Caco-2 (cell line): ENCODE data around the gene PRKX. TPM values are rescaled to one million over a fixed set of nuclear protein-coding genes. Genes with fewer than 3 reads are reported as not detected.

ENCODE experiments used
- BruUV-seq: library from RNA; stranded (reverse); fragments of 400-500 nt; replicated peaks from 2 replicates; lab custom pipeline; 2021; lab: Mats Ljungman, UMichigan
- CTCF ChIA-PET: fragments of 300-600 bp; sonication (Branson Sonifier 250); formaldehyde crosslinking; loops from one replicate; lab custom pipeline; 2022; ENCODE audit warnings: antibody characterized with exemption; lab: Charles Lee
- POLR2A ChIA-PET: fragments of 300-600 bp; sonication (Branson Sonifier 250); formaldehyde crosslinking; loops from one replicate; lab custom pipeline; 2022; ENCODE audit warnings: antibody characterized with exemption; lab: Charles Lee
- DNase-seq, 2 experiments: peaks; one replicate each; pipeline versions ENCODE4 v3.0.0 to v3.0.0-alpha.2; 2020 to 2022
- H3K27me3 ChIP-seq: replicated peaks from 2 replicates; pipeline ENCODE4 v1.6.0; 2011; ENCODE audit warnings: low read length; ENCODE audit not compliant: control insufficient read depth, insufficient read depth
- H3K36me3 ChIP-seq: 2 replicates; pipeline ENCODE4 v1.5.1; 2011; ENCODE audit warnings: low read length; ENCODE audit not compliant: control insufficient read depth, insufficient read depth
- H3K4me1 ChIP-seq: fragments of 250-450 bp; sonication (Bioruptor Pico); 2 replicates; pipeline ENCODE4 v1.5.1; 2020; ENCODE audit warnings: mild to moderate bottlenecking
- H3K4me3 ChIP-seq: 2 replicates; pipeline ENCODE4 v1.5.1; 2011; ENCODE audit warnings: low read depth, mild to moderate bottlenecking, control low read depth, low read length
- H3K9me3 ChIP-seq: fragments of 250-450 bp; sonication (Bioruptor Pico); 2 replicates; pipeline ENCODE4 v1.5.1; 2020; ENCODE audit warnings: mild to moderate bottlenecking, moderate library complexity
- H3K27ac Mint-ChIP-seq: one replicate; pipeline ENCODE4 v1.8.0; 2022; ENCODE audit warnings: mixed read lengths; ENCODE audit not compliant: unreplicated experiment
- H3K27me3 Mint-ChIP-seq: one replicate; pipeline ENCODE4 v1.8.0; 2022; ENCODE audit warnings: mixed read lengths; ENCODE audit not compliant: insufficient read depth, unreplicated experiment
- H3K36me3 Mint-ChIP-seq: one replicate; pipeline ENCODE4 v1.8.0; 2022; ENCODE audit warnings: mild to moderate bottlenecking, mixed read lengths; ENCODE audit not compliant: insufficient read depth, unreplicated experiment
- H3K4me1 Mint-ChIP-seq: one replicate; pipeline ENCODE4 v1.8.0; 2022; ENCODE audit warnings: low read depth, mixed read lengths; ENCODE audit not compliant: unreplicated experiment
- H3K4me3 Mint-ChIP-seq: one replicate; pipeline ENCODE4 v1.8.0; 2022; ENCODE audit warnings: mild to moderate bottlenecking, moderate library complexity, mixed read lengths; ENCODE audit not compliant: unreplicated experiment
- H3K9me3 Mint-ChIP-seq: one replicate; pipeline ENCODE4 v1.8.0; 2022; ENCODE audit warnings: mixed read lengths; ENCODE audit not compliant: unreplicated experiment
- intact Hi-C: fragments of 100-400 bp; cut with micrococcal nuclease; formaldehyde crosslinking; loops from one replicate; pipeline ENCODE4 v1.10.0; 2022; ENCODE audit not compliant: unreplicated experiment
- total RNA-seq: library from RNA; stranded (reverse); gene quantifications from 2 replicates; pipeline ENCODE4 v1.2.3, GENCODE V29; 2022
- TF ChIP-seq, protein P1 (sequence below), 2 experiments: fragments of 200-600 bp in 1 of 2; IDR thresholded peaks; 1 replicate in 1 of 2; 2 replicates in 1 of 2; pipeline versions ENCODE4 v1.5.1 to v1.8.0; 2011 to 2022; ENCODE audit warnings: antibody characterized with exemption in 1 of 2, control low read depth in 1 of 2, inconsistent platforms in 1 of 2, low read depth in 1 of 2, low read length in 1 of 2, mild to moderate bottlenecking in 1 of 2, moderate library complexity in 1 of 2; ENCODE audit not compliant: insufficient read depth in 1 of 2, severe bottlenecking in 1 of 2, unreplicated experiment in 1 of 2

Gene PRKX
- total RNA-seq, 1 experiment from 2014 or later, result 20.3 TPM

- intact Hi-C loops, result loop anchor here (5.0 kb wide), 1 partner anchor 601 kb away; no protein-coding TSS in a partner anchor
- TF ChIP-seq, protein P1, sequence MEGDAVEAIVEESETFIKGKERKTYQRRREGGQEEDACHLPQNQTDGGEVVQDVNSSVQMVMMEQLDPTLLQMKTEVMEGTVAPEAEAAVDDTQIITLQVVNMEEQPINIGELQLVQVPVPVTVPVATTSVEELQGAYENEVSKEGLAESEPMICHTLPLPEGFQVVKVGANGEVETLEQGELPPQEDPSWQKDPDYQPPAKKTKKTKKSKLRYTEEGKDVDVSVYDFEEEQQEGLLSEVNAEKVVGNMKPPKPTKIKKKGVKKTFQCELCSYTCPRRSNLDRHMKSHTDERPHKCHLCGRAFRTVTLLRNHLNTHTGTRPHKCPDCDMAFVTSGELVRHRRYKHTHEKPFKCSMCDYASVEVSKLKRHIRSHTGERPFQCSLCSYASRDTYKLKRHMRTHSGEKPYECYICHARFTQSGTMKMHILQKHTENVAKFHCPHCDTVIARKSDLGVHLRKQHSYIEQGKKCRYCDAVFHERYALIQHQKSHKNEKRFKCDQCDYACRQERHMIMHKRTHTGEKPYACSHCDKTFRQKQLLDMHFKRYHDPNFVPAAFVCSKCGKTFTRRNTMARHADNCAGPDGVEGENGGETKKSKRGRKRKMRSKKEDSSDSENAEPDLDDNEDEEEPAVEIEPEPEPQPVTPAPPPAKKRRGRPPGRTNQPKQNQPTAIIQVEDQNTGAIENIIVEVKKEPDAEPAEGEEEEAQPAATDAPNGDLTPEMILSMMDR (IDR thresholded peaks at IDR 0.05; ENCODE audit: insufficient read depth in 1 of 2, low read depth in 1 of 2, low read length in 1 of 2, severe bottlenecking in 1 of 2, unreplicated experiment in 1 of 2), result peak; percentile 43 to 46
- Mint-ChIP-seq H3K36me3 (peaks cover 7% of the 10 kb centered on the region), H3K4me3 (no peak overlapping the region), H3K27me3 (no peaks in the 10 kb centered on the region), H3K9me3 (peaks cover 10% of the 10 kb centered on the region), H3K27ac (no peak overlapping the region), H3K4me1 (peaks cover 6% of the 10 kb centered on the region)
- no peaks in the 10 kb centered on the region for H3K36me3 ChIP-seq
- no peak overlapping the region for H3K4me3 ChIP-seq
- POLR2A ChIA-PET, result no interaction called here
- CTCF ChIA-PET, result no interaction called here
- H3K4me1 ChIP-seq, result no peaks in the 10 kb centered on the region
- H3K9me3 ChIP-seq, result no peaks in the 10 kb centered on the region
- no peaks in the 10 kb centered on the region for H3K27me3 ChIP-seq
- peak in 1 of 2 experiments; percentile 29 for DNase-seq
- BruUV-seq, result no TSS peak
Measured at GRCh38 chrX:3638280-3638873, 75.1 kb downstream of the PRKX start.

GRCh38 chrX:3636803-3637202, 76.6 kb downstream of the PRKX start:
- Histone ChIP-seq H3K4me3 (no peak overlapping the region), H3K27me3 (no peaks in the 10 kb centered on the region), H3K36me3 (no peaks in the 10 kb centered on the region), H3K9me3 (no peaks in the 10 kb centered on the region), H3K4me1 (no peaks in the 10 kb centered on the region)
- no peak for DNase-seq
- BruUV-seq, result no TSS peak
- H3K36me3 Mint-ChIP-seq, result peaks cover 14% of the 10 kb centered on the region
- no peak overlapping the region for H3K4me3 Mint-ChIP-seq
- intact Hi-C loops, result loop anchor here (5.0 kb wide), 1 partner anchor 600 kb away; no protein-coding TSS in a partner anchor
- TF ChIP-seq, protein P1 (IDR thresholded peaks at IDR 0.05; ENCODE audit: insufficient read depth in 1 of 2, low read depth in 1 of 2, low read length in 1 of 2, severe bottlenecking in 1 of 2, unreplicated experiment in 1 of 2), result no peak
- POLR2A ChIA-PET, result no interaction called here
- peaks cover 6% of the 10 kb centered on the region for H3K4me1 Mint-ChIP-seq
- CTCF ChIA-PET, result no interaction called here
- peaks cover 10% of the 10 kb centered on the region for H3K9me3 Mint-ChIP-seq
- no peak overlapping the region for H3K27ac Mint-ChIP-seq
- H3K27me3 Mint-ChIP-seq, result no peaks in the 10 kb centered on the region

GRCh38 chrX:3631196-3631595, 82.3 kb downstream of the PRKX start:
- no peaks in the 10 kb centered on the region for H3K9me3 ChIP-seq
- ChIA-PET POLR2A (no interaction called here), CTCF (no interaction called here)
- H3K9me3 Mint-ChIP-seq, result no peaks in the 10 kb centered on the region
- no peaks in the 10 kb centered on the region for H3K4me1 Mint-ChIP-seq
- H3K27me3 ChIP-seq, result no peaks in the 10 kb centered on the region
- no TSS peak for BruUV-seq
- H3K4me3 Mint-ChIP-seq, result no peak overlapping the region
- TF ChIP-seq, protein P1 (IDR thresholded peaks at IDR 0.05; ENCODE audit: insufficient read depth in 1 of 2, low read depth in 1 of 2, low read length in 1 of 2, severe bottlenecking in 1 of 2, unreplicated experiment in 1 of 2), result no peak
- no peak for DNase-seq
- intact Hi-C loops, result no loop called here
- H3K4me3 ChIP-seq, result no peak overlapping the region
- H3K36me3 ChIP-seq, result no peaks in the 10 kb centered on the region
- peaks cover 10% of the 10 kb centered on the region for H3K36me3 Mint-ChIP-seq
- no peak overlapping the region for H3K27ac Mint-ChIP-seq
- no peaks in the 10 kb centered on the region for H3K27me3 Mint-ChIP-seq
- no peaks in the 10 kb centered on the region for H3K4me1 ChIP-seq
